Dendritic cell treated with granulocyte-macrophage colony-stimulating factor and Interleukin-4, amounts not matched to agents 40 ng/mL and 50 ng/mL, for 4 days (primary cell): ENCODE measurements around the gene FEZ2.
A peak's percentile ranks its signal among the peaks of the same experiment; 100 is the strongest.

Source experiments
- H3K27ac Mint-ChIP-seq: one replicate; pipeline ENCODE4 v1.8.0; 2022; ENCODE audit warnings: mild to moderate bottlenecking, mixed read lengths
- H3K27me3 Mint-ChIP-seq: one replicate; pipeline ENCODE4 v1.8.0; 2022; ENCODE audit warnings: mild to moderate bottlenecking, mixed read lengths
- H3K36me3 Mint-ChIP-seq: one replicate; pipeline ENCODE4 v1.8.0; 2022; ENCODE audit warnings: low read depth, mixed read lengths
- H3K4me1 Mint-ChIP-seq: one replicate; pipeline ENCODE4 v1.8.0; 2022; ENCODE audit warnings: low read depth, mixed read lengths
- H3K4me3 Mint-ChIP-seq: one replicate; pipeline ENCODE4 v1.8.0; 2022; ENCODE audit warnings: mild to moderate bottlenecking, moderate library complexity, mixed read lengths
- H3K9me3 Mint-ChIP-seq: one replicate; pipeline ENCODE4 v1.8.0; 2022; ENCODE audit warnings: mixed read lengths
- intact Hi-C: fragments of 100-400 bp; cut with micrococcal nuclease; formaldehyde crosslinking; loops from one replicate; pipeline ENCODE4 v1.15.0; 2022

FEZ2 gene

DNA sequence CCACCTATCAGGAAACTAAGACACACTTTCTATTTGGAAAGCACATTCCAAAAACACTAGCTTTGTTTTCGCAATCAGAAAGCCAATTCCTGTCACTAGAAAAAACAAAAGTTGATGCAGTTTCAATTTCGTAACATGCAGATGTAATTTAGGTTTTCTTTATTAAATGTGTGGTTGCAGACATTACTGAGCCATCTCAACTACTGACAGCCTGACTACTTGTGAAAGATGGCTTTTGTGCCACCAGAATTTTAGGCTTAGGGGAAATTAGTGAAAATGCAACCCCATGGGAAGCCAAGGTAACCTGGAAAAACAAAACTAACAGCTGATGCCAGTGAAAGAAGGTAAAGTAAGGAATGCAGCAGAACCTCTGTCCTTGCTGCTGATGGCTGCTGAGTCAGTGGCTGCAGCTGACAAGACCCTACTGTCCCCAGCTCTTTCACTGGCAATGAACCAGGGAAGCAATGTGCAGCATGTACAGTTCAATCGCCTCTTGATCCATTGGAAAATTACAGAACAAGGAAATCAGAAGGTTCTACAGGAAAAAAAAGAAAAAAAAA, 34.9 kb downstream of the FEZ2 start:
- intact Hi-C loops, result no loop called here
- Mint-ChIP-seq H3K27me3 (no peaks in the 10 kb centered on the region), H3K36me3 (peaks cover 66% of the 10 kb centered on the region), H3K27ac (peak overlapping the region; percentile 17), H3K9me3 (no peaks in the 10 kb centered on the region), H3K4me1 (peaks cover 45% of the 10 kb centered on the region), H3K4me3 (no peak overlapping the region)

DNA sequence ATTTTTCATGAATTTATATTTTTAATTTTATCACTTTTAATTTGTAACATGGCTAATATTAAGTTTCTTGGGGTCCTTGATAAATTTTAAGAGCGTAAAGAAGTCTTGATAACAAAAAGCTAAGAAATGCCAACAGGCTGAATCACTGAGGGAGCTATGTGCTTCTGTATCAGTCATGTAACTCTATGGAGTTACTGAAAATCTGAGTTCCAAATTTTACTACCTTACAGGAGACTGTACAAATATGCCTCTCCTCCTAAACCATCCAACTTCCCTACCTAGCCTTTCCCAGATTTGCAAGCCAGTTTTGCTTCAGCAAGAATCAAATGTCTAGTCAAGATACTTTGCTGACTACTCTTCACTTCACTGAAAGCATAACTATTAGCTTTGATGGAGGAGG, 35.7 kb downstream of the FEZ2 start:
- Mint-ChIP-seq H3K36me3 (peaks cover 59% of the 10 kb centered on the region), H3K27ac (peak overlapping the region; percentile 69), H3K9me3 (no peaks in the 10 kb centered on the region), H3K27me3 (no peaks in the 10 kb centered on the region), H3K4me1 (peaks cover 47% of the 10 kb centered on the region), H3K4me3 (no peak overlapping the region)
- intact Hi-C loops, result no loop called here

DNA sequence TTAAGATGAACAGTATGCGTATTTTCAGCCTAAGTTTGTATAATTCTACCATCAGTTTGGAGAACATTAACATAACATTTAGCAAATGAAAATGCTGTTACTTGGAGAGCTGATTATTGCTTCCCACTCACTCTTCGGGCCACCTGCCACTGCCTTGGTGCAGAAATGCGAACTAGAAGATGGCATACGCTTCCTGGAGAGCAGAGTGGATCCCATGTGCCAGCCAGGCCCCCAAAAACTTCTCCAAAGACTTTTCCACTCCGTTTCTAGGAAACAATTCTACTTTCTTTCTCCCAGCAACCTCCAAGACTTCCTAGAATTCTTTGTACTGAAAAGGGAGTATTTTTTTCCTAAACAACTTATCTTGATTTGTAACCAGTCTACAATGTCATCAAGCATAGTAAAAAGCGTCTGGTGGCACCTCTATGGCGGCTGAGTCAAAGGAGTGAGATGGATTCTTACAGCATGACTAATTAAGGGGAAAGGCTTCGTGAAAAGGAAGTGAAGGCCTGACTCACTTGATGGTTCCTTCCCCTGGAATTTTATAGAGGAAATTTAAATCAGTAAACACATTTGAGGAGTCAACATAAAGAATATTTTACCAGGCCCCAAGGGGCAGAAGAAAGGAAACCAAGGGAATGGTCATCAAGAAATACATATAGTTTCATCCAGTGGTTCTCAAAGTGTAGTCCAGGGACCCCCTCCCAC, 36.6 kb downstream of the FEZ2 start:
- Mint-ChIP-seq H3K4me3 (no peak overlapping the region), H3K27me3 (no peaks in the 10 kb centered on the region), H3K36me3 (peaks cover 50% of the 10 kb centered on the region), H3K9me3 (no peaks in the 10 kb centered on the region), H3K27ac (peak overlapping the region; percentile 69), H3K4me1 (peaks cover 50% of the 10 kb centered on the region)
- intact Hi-C loops, result no loop called here

DNA sequence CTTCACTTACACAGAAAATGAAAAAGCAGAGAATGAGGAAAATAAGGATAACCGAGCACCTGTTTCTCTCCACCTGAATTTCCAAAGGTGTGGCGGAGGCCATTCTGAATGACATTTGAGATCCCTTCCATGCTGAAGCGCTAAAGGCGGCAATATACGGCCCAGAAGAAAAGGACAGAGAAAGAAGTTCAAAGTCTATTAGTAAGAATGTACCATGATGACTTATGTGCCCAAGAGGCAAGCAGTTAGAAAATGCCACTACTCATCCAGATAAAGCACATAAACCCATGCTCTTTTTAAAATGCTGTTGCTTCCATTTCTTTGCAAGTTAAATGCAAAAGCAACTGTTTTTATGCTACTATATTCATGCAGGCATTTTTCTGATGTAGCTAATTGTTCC, 37.2 kb downstream of the FEZ2 start:
- no peaks in the 10 kb centered on the region for H3K27me3 Mint-ChIP-seq
- H3K4me1 Mint-ChIP-seq, result peaks cover 55% of the 10 kb centered on the region
- intact Hi-C loops, result no loop called here
- no peak overlapping the region for H3K4me3 Mint-ChIP-seq
- no peaks in the 10 kb centered on the region for H3K9me3 Mint-ChIP-seq
- H3K27ac Mint-ChIP-seq, result no peak overlapping the region
- peaks cover 44% of the 10 kb centered on the region for H3K36me3 Mint-ChIP-seq

DNA sequence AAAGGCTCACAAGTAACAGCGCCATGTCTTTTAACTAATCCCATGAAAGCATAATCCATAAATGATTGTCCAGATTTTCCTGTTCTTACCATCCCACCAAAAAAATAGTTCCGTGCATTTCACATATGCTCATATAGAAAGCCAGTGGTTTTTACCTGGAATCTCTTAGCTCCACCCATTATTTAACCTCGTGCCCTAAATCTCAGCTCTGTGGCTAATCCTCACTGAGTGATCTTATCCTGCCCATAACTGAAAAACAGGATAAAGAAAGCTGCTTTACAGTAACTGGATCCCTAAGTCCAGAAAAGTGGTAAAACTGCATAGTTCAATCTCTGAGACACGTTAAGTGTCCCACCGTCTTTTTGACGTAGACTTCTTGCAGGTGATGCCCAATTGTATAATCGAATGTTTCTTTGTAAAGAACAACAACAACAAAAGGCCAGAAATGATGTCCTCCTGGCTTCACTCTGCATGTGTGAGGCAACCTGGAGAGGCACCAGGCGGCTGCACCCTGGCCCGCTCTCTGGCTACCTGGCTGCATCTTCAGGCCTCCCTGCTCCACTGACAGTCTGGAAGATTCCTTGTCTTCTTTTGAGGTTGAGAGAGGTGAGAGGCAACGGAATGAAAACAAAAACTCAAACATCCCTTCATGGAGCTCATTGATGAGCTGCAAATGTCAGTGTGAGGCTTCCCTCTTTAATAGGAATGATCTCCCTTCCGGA, 38.6 kb downstream of the FEZ2 start:
- H3K36me3 Mint-ChIP-seq, result peaks cover 40% of the 10 kb centered on the region

DNA sequence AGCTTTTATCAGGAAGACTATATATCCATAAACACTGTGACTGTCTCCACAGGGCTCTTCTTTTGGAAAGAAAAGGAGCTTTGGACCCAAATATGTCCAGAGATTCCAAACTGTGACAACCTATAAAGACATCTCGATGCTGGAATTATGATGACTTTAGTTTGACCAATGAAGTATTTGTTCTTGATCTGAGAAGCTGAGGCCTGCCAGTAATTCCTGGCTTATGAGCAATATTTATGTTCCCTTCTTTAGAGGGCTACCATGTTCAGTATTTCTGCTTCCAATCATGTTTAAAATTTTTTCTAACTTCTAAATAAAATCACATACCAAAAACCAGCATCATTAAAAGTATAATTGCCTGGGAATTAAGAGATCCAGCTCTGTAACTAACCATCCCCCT, 41.1 kb downstream of the FEZ2 start:
- H3K27me3 Mint-ChIP-seq, result no peaks in the 10 kb centered on the region
- H3K27ac Mint-ChIP-seq, result no peak overlapping the region
- H3K9me3 Mint-ChIP-seq, result no peaks in the 10 kb centered on the region
- H3K4me3 Mint-ChIP-seq, result no peak overlapping the region
- intact Hi-C loops, result loop anchor here (5.0 kb wide), 1 partner anchor 40 kb away; the partner anchor contains the start of gene FEZ2
- H3K36me3 Mint-ChIP-seq, result peaks cover 37% of the 10 kb centered on the region
- peaks cover 39% of the 10 kb centered on the region for H3K4me1 Mint-ChIP-seq

More for the DNA sequence above, 38.6 kb downstream of the FEZ2 start:
- Mint-ChIP-seq H3K4me1 (peaks cover 50% of the 10 kb centered on the region), H3K4me3 (no peak overlapping the region), H3K9me3 (no peaks in the 10 kb centered on the region), H3K27ac (no peak overlapping the region), H3K27me3 (no peaks in the 10 kb centered on the region)
- intact Hi-C loops, result loop anchor here (5.0 kb wide), 1 partner anchor 38 kb away; the partner anchor contains the start of gene FEZ2

DNA sequence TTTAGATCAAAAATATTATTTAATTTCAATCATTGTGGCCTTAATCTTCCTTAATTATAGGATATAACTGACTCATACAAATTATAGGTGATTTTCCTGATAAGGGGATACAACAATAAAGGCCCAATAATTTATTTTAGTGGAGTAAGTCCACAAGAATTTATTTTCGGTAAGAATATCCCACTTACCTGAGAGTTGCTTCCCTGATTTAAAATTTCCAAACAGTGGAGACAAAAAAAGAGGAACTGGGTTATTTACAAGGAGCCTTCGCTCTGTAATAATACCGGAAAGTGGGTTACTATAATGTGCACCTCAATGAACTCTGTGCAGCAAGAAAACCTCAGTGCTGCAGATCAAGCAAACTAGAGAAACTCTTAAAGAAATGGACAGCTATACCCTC, 42.2 kb downstream of the FEZ2 start:
- Mint-ChIP-seq H3K4me1 (peaks cover 31% of the 10 kb centered on the region), H3K27me3 (no peaks in the 10 kb centered on the region), H3K36me3 (peaks cover 41% of the 10 kb centered on the region), H3K9me3 (no peaks in the 10 kb centered on the region), H3K27ac (no peak overlapping the region), H3K4me3 (no peak overlapping the region)
- intact Hi-C loops, result loop anchor here (5.0 kb wide), 1 partner anchor 42 kb away; the partner anchor contains the start of gene FEZ2

DNA sequence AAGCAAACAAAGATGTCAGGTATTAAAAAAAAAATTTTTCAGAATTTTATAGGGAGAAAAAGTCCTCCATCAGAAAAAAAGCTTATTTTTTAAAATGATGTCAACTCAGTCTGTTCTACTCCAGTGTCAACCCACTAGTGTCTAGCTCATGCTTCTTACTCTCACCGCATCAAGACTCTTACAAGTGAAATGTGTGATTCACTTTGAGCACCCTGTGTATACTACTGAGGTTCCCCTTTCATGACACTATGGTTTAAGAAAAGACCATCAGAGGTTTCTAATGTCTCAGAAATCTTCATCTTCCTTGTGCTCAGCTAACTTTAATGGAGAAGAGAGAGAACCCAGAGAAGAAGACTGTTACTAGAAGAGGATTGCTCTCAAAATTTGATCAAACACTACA, 43.4 kb downstream of the FEZ2 start:
- Mint-ChIP-seq H3K36me3 (peaks cover 45% of the 10 kb centered on the region), H3K4me3 (no peak overlapping the region), H3K4me1 (peaks cover 31% of the 10 kb centered on the region), H3K27ac (no peak overlapping the region), H3K27me3 (no peaks in the 10 kb centered on the region), H3K9me3 (no peaks in the 10 kb centered on the region)
- intact Hi-C loops, result no loop called here

DNA sequence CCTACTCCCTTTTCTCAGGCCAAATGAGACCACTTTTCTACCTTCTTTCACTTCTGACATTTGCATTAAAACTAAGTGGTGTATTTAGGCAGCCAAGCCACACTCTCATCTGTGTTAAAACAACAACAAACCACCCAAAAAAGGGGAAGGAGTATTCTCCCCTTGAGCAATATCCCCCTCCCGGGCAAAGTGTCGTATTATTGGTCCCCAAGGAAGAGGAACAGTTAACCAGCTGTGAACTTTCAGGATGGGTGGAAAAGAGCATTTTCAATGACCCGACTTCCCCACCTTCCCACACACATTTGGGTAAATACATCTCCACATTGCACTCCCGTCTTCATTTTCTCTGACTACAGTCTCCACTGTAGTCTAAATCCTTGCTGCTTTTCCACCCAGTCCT, 44.3 kb downstream of the FEZ2 start:
- Mint-ChIP-seq H3K4me1 (peaks cover 39% of the 10 kb centered on the region), H3K4me3 (peak overlapping the region; percentile 4), H3K36me3 (peaks cover 47% of the 10 kb centered on the region), H3K27ac (no peak overlapping the region), H3K27me3 (no peaks in the 10 kb centered on the region), H3K9me3 (no peaks in the 10 kb centered on the region)
- intact Hi-C loops, result no loop called here

DNA sequence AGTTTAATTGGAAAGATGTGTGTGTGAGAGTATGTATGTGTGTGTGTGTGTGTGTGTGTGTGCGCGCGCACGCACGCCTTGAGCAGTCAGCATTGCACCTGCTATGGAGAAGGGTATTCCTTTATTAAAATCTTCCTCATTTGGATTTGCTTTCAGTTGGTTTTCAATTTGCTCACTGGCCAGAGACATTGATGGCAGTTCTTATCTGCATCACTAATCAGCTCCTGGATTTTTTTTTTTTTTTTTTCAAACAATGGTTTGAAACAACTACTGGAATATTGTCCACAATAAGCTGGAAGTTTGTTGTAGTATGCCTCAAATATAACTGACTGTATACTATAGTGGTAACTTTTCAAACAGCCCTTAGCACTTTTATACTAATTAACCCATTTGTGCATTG, 48.0 kb downstream of the FEZ2 start:
- peaks cover 67% of the 10 kb centered on the region for H3K36me3 Mint-ChIP-seq
- H3K27me3 Mint-ChIP-seq, result no peaks in the 10 kb centered on the region
- intact Hi-C loops, result no loop called here
- H3K9me3 Mint-ChIP-seq, result no peaks in the 10 kb centered on the region
- H3K27ac Mint-ChIP-seq, result no peak overlapping the region
- peaks cover 29% of the 10 kb centered on the region for H3K4me1 Mint-ChIP-seq
- H3K4me3 Mint-ChIP-seq, result no peak overlapping the region

DNA sequence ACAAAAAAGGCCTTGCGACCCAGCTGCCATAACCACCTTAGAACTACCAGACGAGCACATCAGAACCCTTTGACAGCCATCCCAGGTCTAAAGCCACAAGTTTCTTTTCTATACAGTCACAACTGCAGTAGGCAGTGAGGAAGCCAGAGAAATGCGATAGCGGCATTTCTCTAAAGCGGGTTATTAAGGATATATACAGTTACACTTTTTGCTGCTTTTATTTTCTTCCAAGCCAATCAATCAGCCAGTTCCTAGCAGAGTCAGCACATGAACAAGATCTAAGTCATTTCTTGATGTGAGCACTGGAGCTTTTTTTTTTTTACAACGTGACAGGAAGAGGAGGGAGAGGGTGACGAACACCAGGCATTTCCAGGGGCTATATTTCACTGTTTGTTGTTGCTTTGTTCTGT, 48.8 kb downstream of the FEZ2 start:
- Mint-ChIP-seq H3K4me3 (no peak overlapping the region), H3K4me1 (peaks cover 25% of the 10 kb centered on the region), H3K9me3 (no peaks in the 10 kb centered on the region), H3K36me3 (peaks cover 67% of the 10 kb centered on the region), H3K27ac (peak overlapping the region; percentile 22), H3K27me3 (no peaks in the 10 kb centered on the region)
- intact Hi-C loops, result no loop called here

DNA sequence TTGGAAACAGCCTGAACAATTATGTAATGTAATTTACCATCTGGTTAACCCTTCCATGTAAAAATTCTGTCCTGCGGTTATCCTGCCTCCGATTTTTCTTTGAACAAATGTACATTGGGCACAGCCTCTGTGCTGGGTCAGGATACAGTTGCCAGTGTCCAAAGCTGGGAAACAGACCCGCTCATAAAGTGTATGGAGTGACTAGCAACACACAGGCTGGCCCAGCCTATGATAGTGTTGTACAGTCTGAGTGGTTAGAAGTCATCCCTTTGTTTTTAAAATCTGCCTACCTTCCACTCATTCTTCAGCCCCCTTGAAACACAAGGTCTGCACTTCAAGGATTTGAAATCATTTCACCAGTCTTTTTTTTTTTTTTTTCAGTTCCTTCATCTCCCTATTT, 50.1 kb downstream of the FEZ2 start:
- Mint-ChIP-seq H3K27me3 (no peaks in the 10 kb centered on the region), H3K9me3 (no peaks in the 10 kb centered on the region), H3K36me3 (peaks cover 67% of the 10 kb centered on the region), H3K27ac (no peak overlapping the region), H3K4me1 (peaks cover 14% of the 10 kb centered on the region), H3K4me3 (no peak overlapping the region)
- intact Hi-C loops, result no loop called here

DNA sequence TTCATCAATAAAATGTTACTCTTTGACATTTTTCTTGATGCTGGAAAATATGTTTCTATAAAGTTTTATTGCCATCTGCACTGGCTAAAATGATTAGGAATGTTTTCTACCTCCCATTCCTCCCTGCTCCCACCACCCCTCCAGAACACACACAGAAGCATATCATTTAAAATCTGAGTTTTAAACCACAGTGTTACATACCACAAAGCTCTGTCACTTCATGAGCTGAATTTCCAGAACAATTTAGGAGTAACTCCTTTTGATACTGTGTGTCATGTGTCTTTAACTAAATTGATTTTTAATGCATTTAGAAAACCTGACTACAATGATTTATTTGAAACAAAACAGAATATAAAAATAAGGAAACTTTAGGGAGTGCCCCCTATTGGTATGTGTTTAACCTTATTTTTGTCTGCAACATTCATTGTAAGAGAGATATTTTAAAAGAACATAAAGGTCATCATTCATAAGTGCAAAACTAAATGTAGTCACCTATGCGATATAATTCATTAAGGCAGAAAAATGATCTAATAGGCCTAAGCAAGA, 52.0 kb downstream of the FEZ2 start:
- H3K27ac Mint-ChIP-seq, result no peak overlapping the region
- intact Hi-C loops, result no loop called here
- no peaks in the 10 kb centered on the region for H3K27me3 Mint-ChIP-seq
- H3K36me3 Mint-ChIP-seq, result peaks cover 48% of the 10 kb centered on the region
- peaks cover 30% of the 10 kb centered on the region for H3K4me1 Mint-ChIP-seq
- no peak overlapping the region for H3K4me3 Mint-ChIP-seq
- no peaks in the 10 kb centered on the region for H3K9me3 Mint-ChIP-seq
